GM23338 (cell line): ENCODE measurements around the gene VMP1. TPM values are rescaled to one million over a fixed set of nuclear protein-coding genes. Genes with fewer than 3 reads are reported as not detected.

ENCODE experiments used
- ATAC-seq: fragments of 200-7000 bp; cut with Tn5 transposase; 3 replicates; pipeline ENCODE4 v1.9.1; 2020
- DNase-seq: peaks from one replicate; pipeline ENCODE4 v3.0.0-alpha.2; 2015; ENCODE audit warnings: low spot score
- H2AFZ ChIP-seq: fragments of 200-600 bp; sonication (generic); 2 replicates; pipeline ENCODE4 v1.8.0; 2016; ENCODE audit warnings: antibody characterized with exemption, mild to moderate bottlenecking, moderate library complexity
- H3F3A ChIP-seq: fragments of 200-600 bp; sonication (generic); replicated peaks from 2 replicates; pipeline ENCODE4 v1.8.0; 2017; ENCODE audit warnings: antibody characterized with exemption, mixed run types, low read depth
- H3K27ac ChIP-seq: fragments of 200-600 bp; sonication (generic); 2 replicates; pipeline ENCODE4 v1.6.1; 2016; ENCODE audit warnings: low read depth
- H3K27me3 ChIP-seq: fragments of 200-600 bp; sonication (generic); 2 replicates; pipeline ENCODE4 v1.8.0; 2016; ENCODE audit warnings: mild to moderate bottlenecking, mixed run types, moderate library complexity; ENCODE audit not compliant: insufficient read depth
- H3K36me3 ChIP-seq: fragments of 200-600 bp; sonication (generic); 2 replicates; pipeline ENCODE4 v1.8.0; 2016; ENCODE audit warnings: mild to moderate bottlenecking; ENCODE audit not compliant: insufficient read depth
- H3K4me1 ChIP-seq: fragments of 200-600 bp; sonication (generic); 2 replicates; pipeline ENCODE4 v1.8.0; 2016; ENCODE audit warnings: mild to moderate bottlenecking, moderate library complexity; ENCODE audit not compliant: insufficient read depth
- H3K4me2 ChIP-seq: fragments of 200-600 bp; sonication (generic); 2 replicates; pipeline ENCODE4 v1.7.1; 2017; ENCODE audit warnings: mixed run types
- H3K4me3 ChIP-seq: fragments of 200-600 bp; sonication (generic); 2 replicates; pipeline ENCODE4 v1.6.1; 2016; ENCODE audit warnings: mixed run types
- H3K79me2 ChIP-seq: fragments of 200-600 bp; sonication (generic); replicated peaks from 2 replicates; pipeline ENCODE4 v1.8.0; 2017; ENCODE audit warnings: mild to moderate bottlenecking; ENCODE audit not compliant: insufficient read depth
- H3K9me2 ChIP-seq: fragments of 200-600 bp; sonication (generic); 2 replicates; pipeline ENCODE4 v1.8.0; 2017; ENCODE audit not compliant: insufficient read depth
- H4K20me1 ChIP-seq: fragments of 200-600 bp; sonication (generic); replicated peaks from 2 replicates; pipeline ENCODE4 v1.8.0; 2017; ENCODE audit warnings: mild to moderate bottlenecking; ENCODE audit not compliant: insufficient read depth
- H3K27ac Mint-ChIP-seq: 2 replicates; pipeline ENCODE4 v1.8.0; 2020; ENCODE audit warnings: inconsistent platforms, mild to moderate bottlenecking, moderate library complexity, mixed read lengths
- H3K27me3 Mint-ChIP-seq: 3 replicates; pipeline ENCODE4 v1.8.0; 2022; ENCODE audit warnings: low read depth, mild to moderate bottlenecking, moderate library complexity, mixed read lengths, inconsistent platforms; ENCODE audit not compliant: insufficient read depth, poor library complexity
- H3K36me3 Mint-ChIP-seq: 3 replicates; pipeline ENCODE4 v1.8.0; 2021; ENCODE audit warnings: low read depth, mild to moderate bottlenecking, inconsistent platforms, moderate library complexity, mixed read lengths
- H3K4me1 Mint-ChIP-seq: 3 replicates; pipeline ENCODE4 v1.8.0; 2020; ENCODE audit warnings: mild to moderate bottlenecking, inconsistent platforms, mixed read lengths
- H3K4me3 Mint-ChIP-seq: 3 replicates; pipeline ENCODE4 v1.8.0; 2021; ENCODE audit warnings: moderate library complexity, mild to moderate bottlenecking, inconsistent platforms, mixed read lengths
- H3K9me3 Mint-ChIP-seq: 3 replicates; pipeline ENCODE4 v1.8.0; 2020; ENCODE audit warnings: moderate library complexity, mild to moderate bottlenecking, inconsistent platforms, mixed read lengths
- CREB1 ChIP-seq: fragments of 250-450 bp; sonication (Bioruptor Pico); IDR thresholded peaks from 2 replicates; pipeline ENCODE4 v1.5.0; 2020; ENCODE audit warnings: low read depth, mild to moderate bottlenecking, moderate library complexity
- EZH2 ChIP-seq: fragments of 200-600 bp; sonication (generic); IDR thresholded peaks from one replicate; pipeline ENCODE4 v1.8.0; 2017; ENCODE audit warnings: antibody characterized with exemption, mild to moderate bottlenecking, low read depth; ENCODE audit not compliant: unreplicated experiment
- EZH2phosphoT487 ChIP-seq: fragments of 200-600 bp; sonication (generic); IDR thresholded peaks from one replicate; pipeline ENCODE4 v1.8.1; 2018; ENCODE audit warnings: antibody characterized with exemption; ENCODE audit not compliant: unreplicated experiment
- JUNB ChIP-seq: IDR thresholded peaks from one replicate; pipeline ENCODE4 v1.6.1; 2016; ENCODE audit warnings: antibody characterized with exemption; ENCODE audit not compliant: unreplicated experiment
- NANOG ChIP-seq: IDR thresholded peaks from 2 replicates; pipeline ENCODE4 v1.6.1; 2016; ENCODE audit warnings: antibody characterized with exemption, borderline replicate concordance
- POLR2AphosphoS5 ChIP-seq: IDR thresholded peaks from 2 replicates; pipeline ENCODE4 v1.6.1; 2016; ENCODE audit warnings: antibody characterized with exemption, low read depth
- STAT1 ChIP-seq: IDR thresholded peaks from one replicate; pipeline ENCODE4 v1.6.1; 2016; ENCODE audit warnings: antibody characterized with exemption; ENCODE audit not compliant: unreplicated experiment
- ZNF114 ChIP-seq: fragments of 250-450 bp; sonication (Bioruptor Pico); IDR thresholded peaks from 2 replicates; pipeline ENCODE4 v1.5.0; 2020; ENCODE audit warnings: mild to moderate bottlenecking, moderate library complexity
- ZNF331 ChIP-seq: fragments of 250-450 bp; sonication (Bioruptor Pico); IDR thresholded peaks from 2 replicates; pipeline ENCODE4 v1.5.0; 2020; ENCODE audit warnings: low read depth, mild to moderate bottlenecking, moderate library complexity
- polyA plus RNA-seq: library from polyadenylated mRNA; unstranded; fragments of >200 nt; fragmentation: Nextera tagmentation; extraction: Ambion mirVana; gene quantifications from 2 replicates; pipeline ENCODE4 v1.2.1, GENCODE V29; 2016
- total RNA-seq: library from RNA; depleted of rRNA; stranded (reverse); fragments of >200 nt; shearing (Covaris generic); gene quantifications from 2 replicates; pipeline ENCODE4 v1.2.3, GENCODE V29; 2014
- TF ChIP-seq, protein P1 (sequence below): fragments of 250-450 bp; sonication (Bioruptor Pico); IDR thresholded peaks from 2 replicates; pipeline ENCODE4 v1.5.0; 2020; ENCODE audit warnings: mild to moderate bottlenecking, moderate library complexity
- TF ChIP-seq, protein P2 (sequence below): IDR thresholded peaks from 2 replicates; pipeline ENCODE4 v1.6.1; 2016; ENCODE audit warnings: antibody characterized with exemption
- TF ChIP-seq, protein P3 (sequence below), 2 experiments: fragments of 200-600 bp in 1 of 2; sonication (generic) in 1 of 2; conservative IDR thresholded peaks; 2 replicates each; pipeline versions ENCODE4 v1.5.1 to v1.6.1; 2016 to 2017; ENCODE audit warnings: antibody characterized with exemption in 2 of 2, low read depth in 2 of 2, mild to moderate bottlenecking in 2 of 2, moderate library complexity in 1 of 2
- TF ChIP-seq, protein P4 (sequence below): IDR thresholded peaks from one replicate; pipeline ENCODE4 v1.6.1; 2018; ENCODE audit warnings: antibody characterized with exemption; ENCODE audit not compliant: unreplicated experiment

VMP1 gene
- total and polyA plus RNA-seq, 2 experiments from 2014 or later, result 70.1 to 112 TPM

DNA sequence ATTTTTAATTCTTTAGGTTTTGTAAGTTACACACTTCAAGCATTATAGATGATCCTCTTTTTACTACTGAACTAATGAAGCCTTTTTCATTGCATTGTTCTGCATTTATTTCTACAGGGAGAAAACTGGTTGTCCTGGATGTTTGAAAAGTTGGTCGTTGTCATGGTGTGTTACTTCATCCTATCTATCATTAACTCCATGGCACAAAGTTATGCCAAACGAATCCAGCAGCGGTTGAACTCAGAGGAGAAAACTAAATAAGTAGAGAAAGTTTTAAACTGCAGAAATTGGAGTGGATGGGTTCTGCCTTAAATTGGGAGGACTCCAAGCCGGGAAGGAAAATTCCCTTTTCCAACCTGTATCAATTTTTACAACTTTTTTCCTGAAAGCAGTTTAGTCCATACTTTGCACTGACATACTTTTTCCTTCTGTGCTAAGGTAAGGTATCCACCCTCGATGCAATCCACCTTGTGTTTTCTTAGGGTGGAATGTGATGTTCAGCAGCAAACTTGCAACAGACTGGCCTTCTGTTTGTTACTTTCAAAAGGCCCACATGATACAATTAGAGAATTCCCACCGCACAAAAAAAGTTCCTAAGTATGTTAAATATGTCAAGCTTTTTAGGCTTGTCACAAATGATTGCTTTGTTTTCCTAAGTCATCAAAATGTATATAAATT lies 132.3 kb downstream of the VMP1 start:
- H3K4me1 ChIP-seq, result no peaks in the 10 kb centered on the region
- no peaks in the 10 kb centered on the region for H3K27me3 ChIP-seq
- H3K4me3 Mint-ChIP-seq, result peak overlapping the region; percentile 99
- peaks cover 60% of the 10 kb centered on the region for H3K27me3 Mint-ChIP-seq
- peak overlapping the region; percentile 94 for H3K27ac ChIP-seq
- no peaks in the 10 kb centered on the region for H3K9me2 ChIP-seq
- TF ChIP-seq, protein P1, sequence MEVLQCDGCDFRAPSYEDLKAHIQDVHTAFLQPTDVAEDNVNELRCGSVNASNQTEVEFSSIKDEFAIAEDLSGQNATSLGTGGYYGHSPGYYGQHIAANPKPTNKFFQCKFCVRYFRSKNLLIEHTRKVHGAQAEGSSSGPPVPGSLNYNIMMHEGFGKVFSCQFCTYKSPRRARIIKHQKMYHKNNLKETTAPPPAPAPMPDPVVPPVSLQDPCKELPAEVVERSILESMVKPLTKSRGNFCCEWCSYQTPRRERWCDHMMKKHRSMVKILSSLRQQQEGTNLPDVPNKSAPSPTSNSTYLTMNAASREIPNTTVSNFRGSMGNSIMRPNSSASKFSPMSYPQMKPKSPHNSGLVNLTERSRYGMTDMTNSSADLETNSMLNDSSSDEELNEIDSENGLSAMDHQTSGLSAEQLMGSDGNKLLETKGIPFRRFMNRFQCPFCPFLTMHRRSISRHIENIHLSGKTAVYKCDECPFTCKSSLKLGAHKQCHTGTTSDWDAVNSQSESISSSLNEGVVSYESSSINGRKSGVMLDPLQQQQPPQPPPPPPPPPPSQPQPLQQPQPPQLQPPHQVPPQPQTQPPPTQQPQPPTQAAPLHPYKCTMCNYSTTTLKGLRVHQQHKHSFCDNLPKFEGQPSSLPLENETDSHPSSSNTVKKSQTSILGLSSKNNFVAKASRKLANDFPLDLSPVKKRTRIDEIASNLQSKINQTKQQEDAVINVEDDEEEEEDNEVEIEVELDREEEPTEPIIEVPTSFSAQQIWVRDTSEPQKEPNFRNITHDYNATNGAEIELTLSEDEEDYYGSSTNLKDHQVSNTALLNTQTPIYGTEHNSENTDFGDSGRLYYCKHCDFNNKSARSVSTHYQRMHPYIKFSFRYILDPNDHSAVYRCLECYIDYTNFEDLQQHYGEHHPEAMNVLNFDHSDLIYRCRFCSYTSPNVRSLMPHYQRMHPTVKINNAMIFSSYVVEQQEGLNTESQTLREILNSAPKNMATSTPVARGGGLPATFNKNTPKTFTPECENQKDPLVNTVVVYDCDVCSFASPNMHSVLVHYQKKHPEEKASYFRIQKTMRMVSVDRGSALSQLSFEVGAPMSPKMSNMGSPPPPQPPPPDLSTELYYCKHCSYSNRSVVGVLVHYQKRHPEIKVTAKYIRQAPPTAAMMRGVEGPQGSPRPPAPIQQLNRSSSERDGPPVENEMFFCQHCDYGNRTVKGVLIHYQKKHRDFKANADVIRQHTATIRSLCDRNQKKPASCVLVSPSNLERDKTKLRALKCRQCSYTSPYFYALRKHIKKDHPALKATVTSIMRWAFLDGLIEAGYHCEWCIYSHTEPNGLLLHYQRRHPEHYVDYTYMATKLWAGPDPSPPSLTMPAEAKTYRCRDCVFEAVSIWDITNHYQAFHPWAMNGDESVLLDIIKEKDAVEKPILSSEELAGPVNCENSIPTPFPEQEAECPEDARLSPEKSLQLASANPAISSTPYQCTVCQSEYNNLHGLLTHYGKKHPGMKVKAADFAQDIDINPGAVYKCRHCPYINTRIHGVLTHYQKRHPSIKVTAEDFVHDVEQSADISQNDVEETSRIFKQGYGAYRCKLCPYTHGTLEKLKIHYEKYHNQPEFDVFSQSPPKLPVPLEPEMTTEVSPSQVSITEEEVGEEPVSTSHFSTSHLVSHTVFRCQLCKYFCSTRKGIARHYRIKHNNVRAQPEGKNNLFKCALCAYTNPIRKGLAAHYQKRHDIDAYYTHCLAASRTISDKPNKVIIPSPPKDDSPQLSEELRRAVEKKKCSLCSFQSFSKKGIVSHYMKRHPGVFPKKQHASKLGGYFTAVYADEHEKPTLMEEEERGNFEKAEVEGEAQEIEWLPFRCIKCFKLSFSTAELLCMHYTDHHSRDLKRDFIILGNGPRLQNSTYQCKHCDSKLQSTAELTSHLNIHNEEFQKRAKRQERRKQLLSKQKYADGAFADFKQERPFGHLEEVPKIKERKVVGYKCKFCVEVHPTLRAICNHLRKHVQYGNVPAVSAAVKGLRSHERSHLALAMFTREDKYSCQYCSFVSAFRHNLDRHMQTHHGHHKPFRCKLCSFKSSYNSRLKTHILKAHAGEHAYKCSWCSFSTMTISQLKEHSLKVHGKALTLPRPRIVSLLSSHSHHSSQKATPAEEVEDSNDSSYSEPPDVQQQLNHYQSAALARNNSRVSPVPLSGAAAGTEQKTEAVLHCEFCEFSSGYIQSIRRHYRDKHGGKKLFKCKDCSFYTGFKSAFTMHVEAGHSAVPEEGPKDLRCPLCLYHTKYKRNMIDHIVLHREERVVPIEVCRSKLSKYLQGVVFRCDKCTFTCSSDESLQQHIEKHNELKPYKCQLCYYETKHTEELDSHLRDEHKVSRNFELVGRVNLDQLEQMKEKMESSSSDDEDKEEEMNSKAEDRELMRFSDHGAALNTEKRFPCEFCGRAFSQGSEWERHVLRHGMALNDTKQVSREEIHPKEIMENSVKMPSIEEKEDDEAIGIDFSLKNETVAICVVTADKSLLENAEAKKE, result no peak
- no peak for TF ChIP-seq NANOG
- no peak for TF ChIP-seq ZNF331 (CRISPR knock-in tag)
- TF ChIP-seq POLR2AphosphoS5, result no peak
- TF ChIP-seq, protein P2, sequence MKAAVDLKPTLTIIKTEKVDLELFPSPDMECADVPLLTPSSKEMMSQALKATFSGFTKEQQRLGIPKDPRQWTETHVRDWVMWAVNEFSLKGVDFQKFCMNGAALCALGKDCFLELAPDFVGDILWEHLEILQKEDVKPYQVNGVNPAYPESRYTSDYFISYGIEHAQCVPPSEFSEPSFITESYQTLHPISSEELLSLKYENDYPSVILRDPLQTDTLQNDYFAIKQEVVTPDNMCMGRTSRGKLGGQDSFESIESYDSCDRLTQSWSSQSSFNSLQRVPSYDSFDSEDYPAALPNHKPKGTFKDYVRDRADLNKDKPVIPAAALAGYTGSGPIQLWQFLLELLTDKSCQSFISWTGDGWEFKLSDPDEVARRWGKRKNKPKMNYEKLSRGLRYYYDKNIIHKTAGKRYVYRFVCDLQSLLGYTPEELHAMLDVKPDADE, result no peak
- TF ChIP-seq EZH2phosphoT487, result no peak
- TF ChIP-seq JUNB, result no peak
- TF ChIP-seq CREB1 (CRISPR knock-in tag), result no peak
- no peak for TF ChIP-seq EZH2
- TF ChIP-seq STAT1, result no peak
- no peak for TF ChIP-seq ZNF114 (CRISPR knock-in tag)
- TF ChIP-seq, protein P3, sequence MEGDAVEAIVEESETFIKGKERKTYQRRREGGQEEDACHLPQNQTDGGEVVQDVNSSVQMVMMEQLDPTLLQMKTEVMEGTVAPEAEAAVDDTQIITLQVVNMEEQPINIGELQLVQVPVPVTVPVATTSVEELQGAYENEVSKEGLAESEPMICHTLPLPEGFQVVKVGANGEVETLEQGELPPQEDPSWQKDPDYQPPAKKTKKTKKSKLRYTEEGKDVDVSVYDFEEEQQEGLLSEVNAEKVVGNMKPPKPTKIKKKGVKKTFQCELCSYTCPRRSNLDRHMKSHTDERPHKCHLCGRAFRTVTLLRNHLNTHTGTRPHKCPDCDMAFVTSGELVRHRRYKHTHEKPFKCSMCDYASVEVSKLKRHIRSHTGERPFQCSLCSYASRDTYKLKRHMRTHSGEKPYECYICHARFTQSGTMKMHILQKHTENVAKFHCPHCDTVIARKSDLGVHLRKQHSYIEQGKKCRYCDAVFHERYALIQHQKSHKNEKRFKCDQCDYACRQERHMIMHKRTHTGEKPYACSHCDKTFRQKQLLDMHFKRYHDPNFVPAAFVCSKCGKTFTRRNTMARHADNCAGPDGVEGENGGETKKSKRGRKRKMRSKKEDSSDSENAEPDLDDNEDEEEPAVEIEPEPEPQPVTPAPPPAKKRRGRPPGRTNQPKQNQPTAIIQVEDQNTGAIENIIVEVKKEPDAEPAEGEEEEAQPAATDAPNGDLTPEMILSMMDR (conservative IDR thresholded peaks at IDR 0.05; ENCODE audit: low read depth in 2 of 2), result no peak
- TF ChIP-seq, protein P4, sequence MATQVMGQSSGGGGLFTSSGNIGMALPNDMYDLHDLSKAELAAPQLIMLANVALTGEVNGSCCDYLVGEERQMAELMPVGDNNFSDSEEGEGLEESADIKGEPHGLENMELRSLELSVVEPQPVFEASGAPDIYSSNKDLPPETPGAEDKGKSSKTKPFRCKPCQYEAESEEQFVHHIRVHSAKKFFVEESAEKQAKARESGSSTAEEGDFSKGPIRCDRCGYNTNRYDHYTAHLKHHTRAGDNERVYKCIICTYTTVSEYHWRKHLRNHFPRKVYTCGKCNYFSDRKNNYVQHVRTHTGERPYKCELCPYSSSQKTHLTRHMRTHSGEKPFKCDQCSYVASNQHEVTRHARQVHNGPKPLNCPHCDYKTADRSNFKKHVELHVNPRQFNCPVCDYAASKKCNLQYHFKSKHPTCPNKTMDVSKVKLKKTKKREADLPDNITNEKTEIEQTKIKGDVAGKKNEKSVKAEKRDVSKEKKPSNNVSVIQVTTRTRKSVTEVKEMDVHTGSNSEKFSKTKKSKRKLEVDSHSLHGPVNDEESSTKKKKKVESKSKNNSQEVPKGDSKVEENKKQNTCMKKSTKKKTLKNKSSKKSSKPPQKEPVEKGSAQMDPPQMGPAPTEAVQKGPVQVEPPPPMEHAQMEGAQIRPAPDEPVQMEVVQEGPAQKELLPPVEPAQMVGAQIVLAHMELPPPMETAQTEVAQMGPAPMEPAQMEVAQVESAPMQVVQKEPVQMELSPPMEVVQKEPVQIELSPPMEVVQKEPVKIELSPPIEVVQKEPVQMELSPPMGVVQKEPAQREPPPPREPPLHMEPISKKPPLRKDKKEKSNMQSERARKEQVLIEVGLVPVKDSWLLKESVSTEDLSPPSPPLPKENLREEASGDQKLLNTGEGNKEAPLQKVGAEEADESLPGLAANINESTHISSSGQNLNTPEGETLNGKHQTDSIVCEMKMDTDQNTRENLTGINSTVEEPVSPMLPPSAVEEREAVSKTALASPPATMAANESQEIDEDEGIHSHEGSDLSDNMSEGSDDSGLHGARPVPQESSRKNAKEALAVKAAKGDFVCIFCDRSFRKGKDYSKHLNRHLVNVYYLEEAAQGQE, result no peak
- H3K4me3 ChIP-seq, result peak overlapping the region; percentile 69
- ATAC-seq, result no peak
- H3K4me1 Mint-ChIP-seq, result peaks cover 20% of the 10 kb centered on the region
- H3K9me3 Mint-ChIP-seq, result peaks cover 15% of the 10 kb centered on the region; the same call in 2 of the 3 replicates
- 0 out of 2 replicates have a peak, but pooled peaks cover 8% of the 10 kb centered on the region for H3F3A ChIP-seq
- peaks cover 58% of the 10 kb centered on the region for H3K36me3 Mint-ChIP-seq
- no peak overlapping the region for H2AFZ ChIP-seq
- H3K4me2 ChIP-seq, result peak overlapping the region; percentile 64
- DNase-seq, result peak; percentile 53
- H3K27ac Mint-ChIP-seq, result peak overlapping the region; percentile 100
- H3K79me2 ChIP-seq, result peaks cover 34% of the 10 kb centered on the region
- H4K20me1 ChIP-seq, result no peaks in the 10 kb centered on the region
- H3K36me3 ChIP-seq, result peaks cover 7% of the 10 kb centered on the region; the same call in 1 of the 2 replicates
